GM18499 (cell line): ENCODE results near the gene CACNA2D2.

ENCODE experiments used
- ATAC-seq: cut with Tn5 transposase; IDR thresholded peaks from one replicate; pipeline ENCODE4 v1.9.1; 2021; ENCODE audit warnings: moderate number of reproducible peaks; ENCODE audit not compliant: insufficient read depth, unreplicated experiment

The CACNA2D2 gene

GRCh38 chr3:50470658-50471057, 32.8 kb downstream of the CACNA2D2 start:
- ATAC-seq, result no peak

- no peak for ATAC-seq
Measured at GRCh38 chr3:50467919-50468318, 35.5 kb downstream of the CACNA2D2 start.

- no peak for ATAC-seq
Measured at GRCh38 chr3:50466177-50466576, 37.3 kb downstream of the CACNA2D2 start.

GRCh38 chr3:50464569-50464968, 38.9 kb downstream of the CACNA2D2 start:
- ATAC-seq, result no peak

- ATAC-seq, result no peak
Measured at GRCh38 chr3:50459785-50460184, 43.6 kb downstream of the CACNA2D2 start.

GRCh38 chr3:50457988-50458387, 45.4 kb downstream of the CACNA2D2 start:
- no peak for ATAC-seq

GRCh38 chr3:50455161-50456018, 48.0 kb downstream of the CACNA2D2 start:
- ATAC-seq, result no peak

- ATAC-seq, result no peak
Measured at GRCh38 chr3:50454481-50455070, 48.9 kb downstream of the CACNA2D2 start.

- no peak for ATAC-seq
Measured at GRCh38 chr3:50453907-50454306, 49.5 kb downstream of the CACNA2D2 start.

- no peak for ATAC-seq
Measured at GRCh38 chr3:50450209-50450921, 53.1 kb downstream of the CACNA2D2 start.

- ATAC-seq, result no peak
Measured at GRCh38 chr3:50448752-50449539, 54.5 kb downstream of the CACNA2D2 start.

GRCh38 chr3:50447290-50447840, 56.1 kb downstream of the CACNA2D2 start:
- ATAC-seq, result no peak

GRCh38 chr3:50445919-50446318, 57.5 kb downstream of the CACNA2D2 start:
- no peak for ATAC-seq

GRCh38 chr3:50444782-50445181, 58.7 kb downstream of the CACNA2D2 start:
- no peak for ATAC-seq

- ATAC-seq, result no peak
Measured at GRCh38 chr3:50444213-50444612, 59.2 kb downstream of the CACNA2D2 start.

GRCh38 chr3:50442945-50443579, 60.4 kb downstream of the CACNA2D2 start:
- ATAC-seq, result no peak

- no peak for ATAC-seq
Measured at GRCh38 chr3:50441424-50442217, 61.8 kb downstream of the CACNA2D2 start.

GRCh38 chr3:50436114-50436674, 67.2 kb downstream of the CACNA2D2 start:
- ATAC-seq, result no peak
